WTC11 (cell line): Measurements from ENCODE around the gene SPEM1.

Experiments
- ATF3 ChIP-seq: sonication (generic); formaldehyde crosslinking; conservative IDR thresholded peaks from 2 replicates; pipeline ENCODE4 v1.8.1; 2022; ENCODE audit warnings: mild to moderate bottlenecking, missing genetic modification reagents
- CREB1 ChIP-seq: sonication (generic); formaldehyde crosslinking; IDR thresholded peaks from 2 replicates; pipeline ENCODE4 v1.8.0; 2023; ENCODE audit warnings: mild to moderate bottlenecking, missing genetic modification reagents
- FOXJ3 ChIP-seq: sonication (generic); formaldehyde crosslinking; IDR thresholded peaks from 2 replicates; pipeline ENCODE4 v1.9.0; 2021; ENCODE audit warnings: missing genetic modification reagents, mild to moderate bottlenecking, borderline replicate concordance
- IRF1 ChIP-seq: sonication (generic); formaldehyde crosslinking; IDR thresholded peaks from 2 replicates; pipeline ENCODE4 v1.8.0; 2023; ENCODE audit warnings: missing genetic modification reagents
- MAX ChIP-seq: sonication (generic); formaldehyde crosslinking; IDR thresholded peaks from 2 replicates; pipeline ENCODE4 v1.8.0; 2022; ENCODE audit warnings: mild to moderate bottlenecking, missing genetic modification reagents
- NR1H2 ChIP-seq: sonication (generic); formaldehyde crosslinking; IDR thresholded peaks from 2 replicates; pipeline ENCODE4 v1.9.0; 2021; ENCODE audit warnings: mild to moderate bottlenecking, moderate library complexity, missing genetic modification reagents
- NR3C1 ChIP-seq: sonication (generic); formaldehyde crosslinking; conservative IDR thresholded peaks from 2 replicates; pipeline ENCODE4 v1.8.1; 2023; ENCODE audit warnings: low read depth, mild to moderate bottlenecking, missing genetic modification reagents
- SP1 ChIP-seq: sonication (generic); formaldehyde crosslinking; conservative IDR thresholded peaks from 2 replicates; pipeline ENCODE4 v1.8.1; 2022; ENCODE audit warnings: missing genetic modification reagents
- TEAD1 ChIP-seq: sonication (generic); formaldehyde crosslinking; IDR thresholded peaks from 2 replicates; pipeline ENCODE4 v1.8.0; 2022; ENCODE audit warnings: mild to moderate bottlenecking, missing genetic modification reagents
- ZNF423 ChIP-seq: fragments of 250-450 bp; sonication (Bioruptor Pico); IDR thresholded peaks from 2 replicates; pipeline ENCODE4 v2.1.2; 2022; ENCODE audit warnings: mild to moderate bottlenecking, moderate library complexity
- TF ChIP-seq, protein P1 (sequence below): fragments of 200-600 bp; IDR thresholded peaks from 2 replicates; pipeline ENCODE4 v1.8.0; 2022; ENCODE audit warnings: antibody characterized with exemption
- TF ChIP-seq, protein P2 (sequence below): sonication (generic); formaldehyde crosslinking; IDR thresholded peaks from 2 replicates; pipeline ENCODE4 v1.8.1; 2023; ENCODE audit warnings: mild to moderate bottlenecking, missing genetic modification reagents, moderate library complexity

- no peak for TF ChIP-seq ATF3 (CRISPR knock-in tag)
- TF ChIP-seq, protein P1, sequence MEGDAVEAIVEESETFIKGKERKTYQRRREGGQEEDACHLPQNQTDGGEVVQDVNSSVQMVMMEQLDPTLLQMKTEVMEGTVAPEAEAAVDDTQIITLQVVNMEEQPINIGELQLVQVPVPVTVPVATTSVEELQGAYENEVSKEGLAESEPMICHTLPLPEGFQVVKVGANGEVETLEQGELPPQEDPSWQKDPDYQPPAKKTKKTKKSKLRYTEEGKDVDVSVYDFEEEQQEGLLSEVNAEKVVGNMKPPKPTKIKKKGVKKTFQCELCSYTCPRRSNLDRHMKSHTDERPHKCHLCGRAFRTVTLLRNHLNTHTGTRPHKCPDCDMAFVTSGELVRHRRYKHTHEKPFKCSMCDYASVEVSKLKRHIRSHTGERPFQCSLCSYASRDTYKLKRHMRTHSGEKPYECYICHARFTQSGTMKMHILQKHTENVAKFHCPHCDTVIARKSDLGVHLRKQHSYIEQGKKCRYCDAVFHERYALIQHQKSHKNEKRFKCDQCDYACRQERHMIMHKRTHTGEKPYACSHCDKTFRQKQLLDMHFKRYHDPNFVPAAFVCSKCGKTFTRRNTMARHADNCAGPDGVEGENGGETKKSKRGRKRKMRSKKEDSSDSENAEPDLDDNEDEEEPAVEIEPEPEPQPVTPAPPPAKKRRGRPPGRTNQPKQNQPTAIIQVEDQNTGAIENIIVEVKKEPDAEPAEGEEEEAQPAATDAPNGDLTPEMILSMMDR: no peak
- TF ChIP-seq NR3C1: no peak
- TF ChIP-seq IRF1 (CRISPR knock-in tag): no peak
- no peak for TF ChIP-seq TEAD1 (CRISPR knock-in tag)
- TF ChIP-seq MAX (CRISPR knock-in tag): no peak
- no peak for TF ChIP-seq NR1H2
- TF ChIP-seq, protein P2, sequence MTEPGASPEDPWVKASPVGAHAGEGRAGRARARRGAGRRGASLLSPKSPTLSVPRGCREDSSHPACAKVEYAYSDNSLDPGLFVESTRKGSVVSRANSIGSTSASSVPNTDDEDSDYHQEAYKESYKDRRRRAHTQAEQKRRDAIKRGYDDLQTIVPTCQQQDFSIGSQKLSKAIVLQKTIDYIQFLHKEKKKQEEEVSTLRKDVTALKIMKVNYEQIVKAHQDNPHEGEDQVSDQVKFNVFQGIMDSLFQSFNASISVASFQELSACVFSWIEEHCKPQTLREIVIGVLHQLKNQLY (CRISPR knock-in tag): no peak
- TF ChIP-seq CREB1 (CRISPR knock-in tag): no peak
- TF ChIP-seq FOXJ3 (CRISPR knock-in tag): no peak
- TF ChIP-seq ZNF423 (CRISPR knock-in tag): no peak
- no peak for TF ChIP-seq SP1
Measured at GRCh38 chr17:7370853-7371252, 49.3 kb upstream of the SPEM1 start.
